Measurements from ENCODE around the gene PTPRN2.
A peak's percentile ranks its signal among the peaks of the same experiment; 100 is the strongest.
"Not testable (repeated sequence)": the region's sequence is repeated elsewhere in the genome, so short reads cannot be mapped to it uniquely, and the experiment has no call there.

Gene PTPRN2

DNA sequence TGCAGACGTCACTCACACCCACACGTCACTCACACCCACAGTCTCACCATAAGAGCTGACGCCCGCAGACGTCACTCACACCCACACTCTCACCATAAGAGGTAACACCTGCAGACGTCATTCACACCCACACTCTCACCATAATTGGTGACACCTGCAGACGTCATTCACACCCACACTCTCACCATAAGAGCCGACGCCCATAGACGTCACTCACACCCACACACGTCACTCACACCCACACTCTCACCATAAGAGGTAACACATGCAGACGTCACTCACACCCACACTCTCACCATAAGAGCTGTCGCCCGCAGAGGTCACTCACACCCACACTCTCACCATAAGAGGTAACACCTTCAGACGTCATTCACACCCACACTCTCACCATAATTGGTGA lies 246.5 kb downstream of the PTPRN2 start:
- Mint-ChIP-seq H3K36me3 (ENCODE audit: insufficient read depth) (peaks cover 48% of the 10 kb centered on the region), H3K4me1 (peaks cover 34% of the 10 kb centered on the region), H3K4me3 (peak overlapping the region; percentile 37), H3K9me3 (peaks cover 37% of the 10 kb centered on the region), H3K27ac (ENCODE audit: low read depth) (peak overlapping the region; percentile 91)
- not testable (repeated sequence) for DNase-seq (ENCODE audit: low spot score in 2 of 2); ATAC-seq (replicated peaks; ENCODE audit: extremely low read depth, poor library complexity, severe bottlenecking); H3K27me3 Mint-ChIP-seq

GRCh38 chr7:158336952-158337351 lies 250.7 kb downstream of the PTPRN2 start:
- peak overlapping the region; percentile 36 for H3K4me3 Mint-ChIP-seq
- not testable (repeated sequence) for ATAC-seq (replicated peaks; ENCODE audit: extremely low read depth, poor library complexity, severe bottlenecking); DNase-seq (ENCODE audit: low spot score in 2 of 2); H3K27me3 Mint-ChIP-seq
- H3K36me3 Mint-ChIP-seq (ENCODE audit: insufficient read depth), result peaks cover 64% of the 10 kb centered on the region
- peak overlapping the region; percentile 91 for H3K27ac Mint-ChIP-seq (ENCODE audit: low read depth)
- H3K4me1 Mint-ChIP-seq, result peaks cover 48% of the 10 kb centered on the region
- peaks cover 46% of the 10 kb centered on the region for H3K9me3 Mint-ChIP-seq

GRCh38 chr7:158332516-158332915 lies 255.1 kb downstream of the PTPRN2 start:
- H3K4me1 Mint-ChIP-seq, result peaks cover 37% of the 10 kb centered on the region
- ATAC-seq (replicated peaks; ENCODE audit: extremely low read depth, poor library complexity, severe bottlenecking); DNase-seq (ENCODE audit: low spot score in 2 of 2); H3K27me3 Mint-ChIP-seq: not testable (repeated sequence)
- peak overlapping the region; percentile 90 for H3K27ac Mint-ChIP-seq (ENCODE audit: low read depth)
- H3K36me3 Mint-ChIP-seq (ENCODE audit: insufficient read depth), result peaks cover 50% of the 10 kb centered on the region
- H3K4me3 Mint-ChIP-seq, result peak overlapping the region; percentile 40
- peaks cover 38% of the 10 kb centered on the region for H3K9me3 Mint-ChIP-seq

GRCh38 chr7:158331826-158332450 lies 255.7 kb downstream of the PTPRN2 start:
- Mint-ChIP-seq H3K4me3 (peak overlapping the region; percentile 40), H3K36me3 (ENCODE audit: insufficient read depth) (peaks cover 44% of the 10 kb centered on the region)
- not testable (repeated sequence) for DNase-seq (ENCODE audit: low spot score in 2 of 2)

GRCh38 chr7:158329686-158330085 lies 257.9 kb downstream of the PTPRN2 start:
- peaks cover 24% of the 10 kb centered on the region for H3K4me1 Mint-ChIP-seq

More at GRCh38 chr7:158331826-158332450, 255.7 kb downstream of the PTPRN2 start:
- Mint-ChIP-seq H3K9me3 (peaks cover 38% of the 10 kb centered on the region), H3K27ac (ENCODE audit: low read depth) (peak overlapping the region; percentile 90), H3K4me1 (peaks cover 33% of the 10 kb centered on the region)
- not testable (repeated sequence) for H3K27me3 Mint-ChIP-seq; ATAC-seq (replicated peaks; ENCODE audit: extremely low read depth, poor library complexity, severe bottlenecking)

DNA sequence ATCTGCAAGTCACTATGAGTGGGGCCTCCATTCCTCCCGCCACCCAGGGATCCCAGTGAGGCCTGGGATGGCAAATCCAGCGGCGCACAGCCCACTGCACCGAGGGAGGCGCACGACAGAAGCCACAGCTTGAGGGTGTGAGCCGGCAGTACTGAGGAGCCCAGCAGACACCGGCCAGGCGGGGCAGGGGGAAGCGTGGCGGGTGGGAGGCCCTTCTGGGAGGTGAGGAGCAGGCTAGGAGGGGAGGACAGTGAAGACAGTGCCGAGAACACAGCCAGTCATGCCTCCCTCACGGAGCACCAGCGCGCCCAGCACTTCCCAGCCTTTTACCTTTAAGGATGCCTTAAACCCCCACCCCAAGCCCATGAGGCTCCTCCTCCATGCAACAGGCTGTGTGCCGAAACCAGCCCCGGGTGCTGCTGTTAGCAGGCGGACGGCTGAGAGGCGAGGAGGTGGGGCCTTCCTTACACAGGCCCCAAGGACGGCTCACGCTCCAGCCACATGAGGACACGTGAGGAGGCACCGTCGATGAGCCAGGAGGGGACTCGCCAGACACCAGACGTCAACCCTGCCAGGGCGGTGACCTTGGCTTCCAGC lies 258.5 kb downstream of the PTPRN2 start:
- no peak overlapping the region for H3K27ac Mint-ChIP-seq (ENCODE audit: low read depth)
- peaks cover 36% of the 10 kb centered on the region for H3K9me3 Mint-ChIP-seq
- ATAC-seq (replicated peaks; ENCODE audit: extremely low read depth, poor library complexity, severe bottlenecking) (no peak), DNase-seq (ENCODE audit: low spot score in 2 of 2) (peak in 1 of 2 donors; percentile 2)
- peaks cover 19% of the 10 kb centered on the region for H3K4me1 Mint-ChIP-seq
- H3K27me3 Mint-ChIP-seq, result no peaks in the 10 kb centered on the region
- H3K36me3 Mint-ChIP-seq (ENCODE audit: insufficient read depth), result peaks cover 32% of the 10 kb centered on the region
- H3K4me3 Mint-ChIP-seq, result no peak overlapping the region

More at GRCh38 chr7:158329686-158330085, 257.9 kb downstream of the PTPRN2 start:
- Mint-ChIP-seq H3K36me3 (ENCODE audit: insufficient read depth) (peaks cover 36% of the 10 kb centered on the region), H3K9me3 (peaks cover 36% of the 10 kb centered on the region), H3K27ac (ENCODE audit: low read depth) (no peak overlapping the region), H3K4me3 (no peak overlapping the region), H3K27me3 (no peaks in the 10 kb centered on the region)
- DNase-seq (ENCODE audit: low spot score in 2 of 2), result no peak
- no peak for ATAC-seq (replicated peaks; ENCODE audit: extremely low read depth, poor library complexity, severe bottlenecking)

GRCh38 chr7:158328376-158329013 lies 259.1 kb downstream of the PTPRN2 start:
- no peaks in the 10 kb centered on the region for H3K27me3 Mint-ChIP-seq
- DNase-seq (ENCODE audit: low spot score in 2 of 2), result peak in 1 of 2 donors; percentile 2
- no peak for ATAC-seq (replicated peaks; ENCODE audit: extremely low read depth, poor library complexity, severe bottlenecking)
- H3K4me3 Mint-ChIP-seq, result no peak overlapping the region
- H3K36me3 Mint-ChIP-seq (ENCODE audit: insufficient read depth), result peaks cover 27% of the 10 kb centered on the region
- H3K27ac Mint-ChIP-seq (ENCODE audit: low read depth), result no peak overlapping the region
- H3K4me1 Mint-ChIP-seq, result peaks cover 17% of the 10 kb centered on the region
- peaks cover 34% of the 10 kb centered on the region for H3K9me3 Mint-ChIP-seq

DNA sequence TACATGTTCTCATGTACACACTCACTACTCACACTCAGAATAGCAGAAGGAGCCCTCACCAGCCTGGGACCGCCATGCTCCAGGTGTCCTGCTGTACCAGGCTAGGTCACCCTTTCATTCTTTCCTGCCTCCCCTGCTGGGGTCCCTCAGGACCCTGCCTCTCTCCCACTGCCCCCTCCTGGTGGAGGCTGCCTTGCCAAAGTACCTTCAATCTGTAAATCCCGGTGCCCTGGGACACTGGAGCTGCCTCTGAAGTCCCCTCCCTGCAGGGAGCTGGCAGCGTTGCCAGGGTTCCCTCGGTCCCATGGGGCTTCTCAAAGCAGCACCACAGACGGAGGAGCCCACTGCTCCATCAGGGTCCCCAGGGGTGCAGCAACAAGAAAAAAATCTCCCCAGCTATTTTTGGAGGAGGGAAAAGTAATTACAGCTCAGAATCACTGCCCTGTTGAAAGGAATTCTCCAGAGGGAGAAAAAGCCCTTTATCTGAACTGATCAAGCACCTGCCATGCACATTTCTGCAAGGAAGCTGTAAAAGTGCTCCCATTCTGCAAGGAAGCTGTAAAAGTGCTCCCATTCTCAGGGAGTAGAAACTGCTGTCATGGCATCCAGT lies 259.9 kb downstream of the PTPRN2 start:
- no peak for DNase-seq (ENCODE audit: low spot score in 2 of 2)
- Mint-ChIP-seq H3K27me3 (no peaks in the 10 kb centered on the region), H3K4me3 (no peak overlapping the region), H3K4me1 (peaks cover 13% of the 10 kb centered on the region), H3K9me3 (peaks cover 29% of the 10 kb centered on the region), H3K27ac (ENCODE audit: low read depth) (no peak overlapping the region), H3K36me3 (ENCODE audit: insufficient read depth) (peaks cover 20% of the 10 kb centered on the region)
- no peak for ATAC-seq (replicated peaks; ENCODE audit: extremely low read depth, poor library complexity, severe bottlenecking)

DNA sequence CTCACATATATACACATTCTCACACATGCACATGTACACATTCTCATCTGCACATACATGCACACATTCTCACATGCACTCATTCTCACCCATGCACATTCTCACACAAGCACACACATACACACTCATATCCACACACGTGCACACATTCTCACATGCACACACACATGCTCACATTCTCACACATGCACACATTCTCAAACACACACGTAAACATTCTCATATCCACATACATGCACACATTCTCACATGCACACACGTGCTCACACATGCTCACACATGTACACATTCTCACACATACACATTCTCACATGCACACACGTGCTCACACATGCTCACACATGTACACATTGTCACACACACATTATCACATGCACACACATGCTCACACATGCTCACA lies 260.6 kb downstream of the PTPRN2 start:
- H3K27ac Mint-ChIP-seq (ENCODE audit: low read depth), result no peak overlapping the region
- H3K36me3 Mint-ChIP-seq (ENCODE audit: insufficient read depth), result peaks cover 14% of the 10 kb centered on the region
- H3K27me3 Mint-ChIP-seq, result no peaks in the 10 kb centered on the region
- peaks cover 23% of the 10 kb centered on the region for H3K9me3 Mint-ChIP-seq
- H3K4me3 Mint-ChIP-seq, result no peak overlapping the region
- peaks cover 7% of the 10 kb centered on the region for H3K4me1 Mint-ChIP-seq
- DNase-seq (ENCODE audit: low spot score in 2 of 2) (no peak), ATAC-seq (replicated peaks; ENCODE audit: extremely low read depth, poor library complexity, severe bottlenecking) (no peak)

- H3K36me3 Mint-ChIP-seq (ENCODE audit: insufficient read depth), result peaks cover 2% of the 10 kb centered on the region
- no peaks in the 10 kb centered on the region for H3K4me1 Mint-ChIP-seq
- H3K27ac Mint-ChIP-seq (ENCODE audit: low read depth), result no peak overlapping the region
- ATAC-seq (replicated peaks; ENCODE audit: extremely low read depth, poor library complexity, severe bottlenecking), result no peak
- H3K9me3 Mint-ChIP-seq, result peaks cover 13% of the 10 kb centered on the region
- H3K27me3 Mint-ChIP-seq, result no peaks in the 10 kb centered on the region
- no peak overlapping the region for H3K4me3 Mint-ChIP-seq
- DNase-seq (ENCODE audit: low spot score in 2 of 2), result peak in 1 of 2 donors; percentile 4
Observed at GRCh38 chr7:158325530-158326381, 261.9 kb downstream of the PTPRN2 start.

DNA sequence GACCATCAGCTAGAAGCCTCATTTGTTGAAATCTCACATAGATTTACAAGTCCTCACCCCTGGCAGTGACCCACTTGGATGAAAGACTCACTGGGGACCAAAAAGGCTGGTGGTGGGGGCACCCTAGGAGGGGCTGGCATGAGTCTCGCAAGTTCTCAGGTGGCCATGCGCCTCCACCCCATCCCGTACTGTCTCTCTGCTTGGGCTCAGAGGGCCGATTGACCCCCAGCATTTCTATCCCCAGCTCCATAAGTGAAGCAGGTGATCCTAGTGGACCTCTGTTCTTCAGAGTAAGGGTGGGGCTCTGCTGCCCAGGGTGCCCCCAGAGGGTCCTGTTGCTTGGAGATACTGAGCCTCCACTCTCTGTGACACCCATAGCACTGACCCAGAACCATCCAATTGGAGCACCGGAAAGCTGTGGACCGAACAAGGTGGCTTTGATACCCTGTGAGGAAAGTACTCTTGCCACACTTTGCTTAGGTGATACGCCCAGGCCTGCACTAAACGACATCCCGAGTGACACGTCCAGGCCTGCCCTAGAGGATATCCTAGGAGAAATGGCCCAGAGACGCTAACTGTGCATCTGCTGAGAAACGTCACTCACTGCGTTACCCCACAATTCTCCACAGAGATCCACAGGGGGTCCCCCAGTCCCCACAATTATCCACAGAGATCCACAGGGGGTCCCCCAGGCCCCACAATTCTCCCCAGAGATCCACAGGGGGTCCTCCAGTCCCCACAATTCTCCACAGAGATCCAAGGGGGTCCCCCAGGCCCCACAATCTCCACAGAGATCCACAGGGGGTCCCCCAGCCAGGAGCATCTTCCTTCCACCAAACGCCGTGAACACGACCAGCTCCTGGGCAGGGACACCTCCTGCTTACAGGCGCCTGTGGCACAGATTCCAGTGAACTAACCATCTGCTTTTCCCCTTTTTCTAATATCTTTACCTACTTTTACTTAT lies 262.9 kb downstream of the PTPRN2 start:
- peak in 1 of 2 donors; percentile 5 for DNase-seq (ENCODE audit: low spot score in 2 of 2)
- ATAC-seq (replicated peaks; ENCODE audit: extremely low read depth, poor library complexity, severe bottlenecking), result no peak
- H3K4me1 Mint-ChIP-seq, result no peaks in the 10 kb centered on the region
- peaks cover 10% of the 10 kb centered on the region for H3K27me3 Mint-ChIP-seq
- H3K36me3 Mint-ChIP-seq (ENCODE audit: insufficient read depth), result peaks cover 2% of the 10 kb centered on the region
- H3K4me3 Mint-ChIP-seq, result no peak overlapping the region
- H3K27ac Mint-ChIP-seq (ENCODE audit: low read depth), result no peak overlapping the region
- H3K9me3 Mint-ChIP-seq, result peaks cover 13% of the 10 kb centered on the region

Data from central memory CD8-positive, alpha-beta T cell (primary cell).